AG10803 (cell line): ENCODE data around the gene RERE.
A peak's percentile ranks its signal among the peaks of the same experiment; 100 is the strongest.
"Not testable (repeated sequence)": the region's sequence is repeated elsewhere in the genome, so short reads cannot be mapped to it uniquely, and the experiment has no call there.

Source experiments
- DNase-seq: peaks from one replicate; pipeline ENCODE4 v3.0.0; 2010; ENCODE audit warnings: low read depth
- H3K4me3 ChIP-seq: 2 replicates; pipeline ENCODE4 v1.5.1; 2011; ENCODE audit warnings: mild to moderate bottlenecking, low read length, control low read depth
- CTCF ChIP-seq: conservative IDR thresholded peaks from 2 replicates; pipeline ENCODE4 v1.5.1; 2011; ENCODE audit warnings: mild to moderate bottlenecking, low read length, control low read depth, inconsistent platforms

RERE gene

GRCh38 chr1:8727809-8728213 lies 89.6 kb downstream of the RERE start:
- peak; percentile 64 for DNase-seq
- TF ChIP-seq CTCF, result no peak
- H3K4me3 ChIP-seq, result no peak overlapping the region

- not testable (repeated sequence) for DNase-seq, H3K4me3 ChIP-seq
Observed at GRCh38 chr1:8727316-8727715, 90.1 kb downstream of the RERE start.

- not testable (repeated sequence) for H3K4me3 ChIP-seq, DNase-seq
Observed at GRCh38 chr1:8726801-8727186, 90.6 kb downstream of the RERE start.

GRCh38 chr1:8723010-8723409 lies 94.4 kb downstream of the RERE start:
- no peak for TF ChIP-seq CTCF
- H3K4me3 ChIP-seq, result no peak overlapping the region
- DNase-seq, result no peak

- no peak for TF ChIP-seq CTCF
- DNase-seq, result no peak
- no peak overlapping the region for H3K4me3 ChIP-seq
Observed at GRCh38 chr1:8722366-8722765, 95.1 kb downstream of the RERE start.

GRCh38 chr1:8721679-8722324 lies 95.6 kb downstream of the RERE start:
- DNase-seq, result no peak
- H3K4me3 ChIP-seq, result no peak overlapping the region
- no peak for TF ChIP-seq CTCF

- no peak for TF ChIP-seq CTCF
- H3K4me3 ChIP-seq, result no peak overlapping the region
- no peak for DNase-seq
Observed at GRCh38 chr1:8720347-8720746, 97.1 kb downstream of the RERE start.

GRCh38 chr1:8718850-8719361 lies 98.5 kb downstream of the RERE start:
- TF ChIP-seq CTCF, result peak; percentile 36
- DNase-seq, result no peak

More at GRCh38 chr1:8718850-8719361, 98.5 kb downstream of the RERE start:
- H3K4me3 ChIP-seq, result no peak overlapping the region
